Fibroblast of lung (primary cell): ENCODE measurements around the gene CARHSP1. TPM values are rescaled to one million over a fixed set of nuclear protein-coding genes. Genes with fewer than 3 reads are reported as not detected.

ENCODE experiments used
- DNase-seq, 2 donors: peaks; one replicate each; pipeline versions ENCODE4 v3.0.0 to v3.0.0-alpha.2; 2010; ENCODE audit warnings: low read depth in 2 of 2
- H2AFZ ChIP-seq: 2 replicates; pipeline ENCODE4 v1.5.1; 2012; ENCODE audit warnings: low read length, control low read depth, inconsistent platforms
- H3K27ac ChIP-seq: 2 replicates; pipeline ENCODE4 v1.5.1; 2011; ENCODE audit warnings: low read length, control low read depth; ENCODE audit not compliant: insufficient read depth
- H3K27me3 ChIP-seq: 2 replicates; pipeline ENCODE4 v1.5.1; 2011; ENCODE audit warnings: mild to moderate bottlenecking, low read length; ENCODE audit not compliant: control insufficient read depth, insufficient read depth
- H3K36me3 ChIP-seq: 2 replicates; pipeline ENCODE4 v1.5.1; 2011; ENCODE audit warnings: low read length; ENCODE audit not compliant: control insufficient read depth, insufficient read depth
- H3K4me1 ChIP-seq: 2 replicates; pipeline ENCODE4 v1.5.1; 2011; ENCODE audit warnings: low read length; ENCODE audit not compliant: control insufficient read depth, insufficient read depth; ENCODE audit errors: extremely low read depth
- H3K4me2 ChIP-seq: 2 replicates; pipeline ENCODE4 v1.5.1; 2011; ENCODE audit warnings: low read length, control low read depth; ENCODE audit not compliant: insufficient read depth; ENCODE audit errors: extremely low read depth
- H3K4me3 ChIP-seq, 4 experiments: fragments of 200-600 bp in 1 of 4; sonication (generic) in 1 of 4; replicated peaks in 1 of 4; 2 replicates each; pipeline ENCODE4 v1.5.1; 2011 to 2016; ENCODE audit warnings: low read length in 4 of 4, low read depth in 3 of 4, mild to moderate bottlenecking in 3 of 4, control low read depth in 2 of 4, inconsistent platforms in 1 of 4, mixed read lengths in 1 of 4; ENCODE audit not compliant: insufficient read depth in 1 of 4; ENCODE audit errors: control extremely low read depth in 1 of 4
- H3K79me2 ChIP-seq: 2 replicates; pipeline ENCODE4 v1.5.1; 2012; ENCODE audit warnings: mild to moderate bottlenecking, low read length, inconsistent platforms; ENCODE audit not compliant: control insufficient read depth, insufficient read depth
- H3K9ac ChIP-seq: 2 replicates; pipeline ENCODE4 v1.5.1; 2011; ENCODE audit warnings: mild to moderate bottlenecking, low read length, control low read depth; ENCODE audit not compliant: insufficient read depth
- H3K9me3 ChIP-seq: 2 replicates; pipeline ENCODE4 v1.5.1; 2012; ENCODE audit warnings: low read depth, low read length; ENCODE audit not compliant: control insufficient read depth, insufficient read depth
- H4K20me1 ChIP-seq: 2 replicates; pipeline ENCODE4 v1.5.1; 2011; ENCODE audit warnings: low read length; ENCODE audit not compliant: control insufficient read depth, insufficient read depth; ENCODE audit errors: extremely low read depth
- CTCF ChIP-seq, 2 donors: IDR thresholded peaks in 1 of 2; conservative IDR thresholded peaks in 1 of 2; 1 replicate in 1 of 2; 2 replicates in 1 of 2; pipeline ENCODE4 v1.5.1; 2011 to 2012; ENCODE audit warnings: low read length in 2 of 2, control low read depth in 1 of 2, inconsistent platforms in 1 of 2, low read depth in 1 of 2, mild to moderate bottlenecking in 1 of 2
- EZH2 ChIP-seq: IDR thresholded peaks from 2 replicates; pipeline ENCODE4 v1.5.1; 2012; ENCODE audit warnings: low read length, control low read depth, mild to moderate bottlenecking; ENCODE audit errors: missing control alignments
- polyA plus RNA-seq, 2 donors: library from polyadenylated mRNA; depleted of rRNA in 1 of 2; stranded (reverse) in 1 of 2; unstranded in 1 of 2; fragments of >200 nt; gene quantifications; 2 replicates each; pipeline ENCODE4 v1.2.1, GENCODE V29; 2011 to 2012; ENCODE audit warnings: missing spikeins in 1 of 2
- total RNA-seq: library from RNA; depleted of rRNA; stranded (reverse); fragments of >200 nt; gene quantifications from 2 replicates; pipeline ENCODE4 v1.2.1, GENCODE V29; 2014

The CARHSP1 gene
- total and polyA plus RNA-seq, 2 donors (not counting 1 experiment from before 2014, with no cell fraction given) = 90.9 to 108 TPM

- no peaks in the 10 kb centered on the region for H4K20me1 ChIP-seq
- H3K27me3 ChIP-seq = no peaks in the 10 kb centered on the region
- no peak overlapping the region for H3K4me3 ChIP-seq
- TF ChIP-seq EZH2 = no peak
- no peak for TF ChIP-seq CTCF (conservative IDR thresholded peaks at IDR 0.05 in 1 of 2, IDR thresholded peaks at IDR 0.05 in 1 of 2; ENCODE audit: low read depth in 1 of 2, low read length in 2 of 2)
- no peak overlapping the region for H2AFZ ChIP-seq
- H3K9me3 ChIP-seq = no peaks in the 10 kb centered on the region
- peaks cover 12% of the 10 kb centered on the region for H3K4me1 ChIP-seq
- no peak overlapping the region for H3K4me2 ChIP-seq
- H3K36me3 ChIP-seq = peaks cover 30% of the 10 kb centered on the region
- DNase-seq = no peak
- H3K27ac ChIP-seq = no peak overlapping the region
- peaks cover 14% of the 10 kb centered on the region for H3K79me2 ChIP-seq
- H3K9ac ChIP-seq = no peak overlapping the region
Observed at GRCh38 chr16:8854298-8854948, 14.4 kb downstream of the CARHSP1 start.

GRCh38 chr16:8853611-8854010 lies 15.2 kb downstream of the CARHSP1 start:
- peaks cover 20% of the 10 kb centered on the region for H3K4me1 ChIP-seq
- H3K9ac ChIP-seq = no peak overlapping the region
- TF ChIP-seq CTCF (conservative IDR thresholded peaks at IDR 0.05 in 1 of 2, IDR thresholded peaks at IDR 0.05 in 1 of 2; ENCODE audit: low read depth in 1 of 2, low read length in 2 of 2) (no peak), EZH2 (no peak)
- H3K79me2 ChIP-seq = peaks cover 6% of the 10 kb centered on the region
- no peak overlapping the region for H3K27ac ChIP-seq
- no peak overlapping the region for H2AFZ ChIP-seq
- H3K9me3 ChIP-seq = no peaks in the 10 kb centered on the region
- H3K36me3 ChIP-seq = peaks cover 31% of the 10 kb centered on the region
- H4K20me1 ChIP-seq = no peaks in the 10 kb centered on the region
- H3K27me3 ChIP-seq = no peaks in the 10 kb centered on the region
- H3K4me3 ChIP-seq = no peak overlapping the region
- DNase-seq = no peak
- H3K4me2 ChIP-seq = no peak overlapping the region

- Histone ChIP-seq H3K4me1 (peaks cover 21% of the 10 kb centered on the region), H3K27me3 (no peaks in the 10 kb centered on the region), H4K20me1 (no peaks in the 10 kb centered on the region), H3K4me3 (no peak overlapping the region), H3K27ac (no peak overlapping the region), H3K9me3 (no peaks in the 10 kb centered on the region), H2AFZ (no peak overlapping the region), H3K36me3 (peaks cover 34% of the 10 kb centered on the region), H3K4me2 (no peak overlapping the region), H3K9ac (no peak overlapping the region), H3K79me2 (peaks cover 5% of the 10 kb centered on the region)
- TF ChIP-seq EZH2 = no peak
- no peak for DNase-seq
Observed at GRCh38 chr16:8853150-8853549, 15.7 kb downstream of the CARHSP1 start.
